ENCODE measurements around the gene RPL39L. TPM values are rescaled to one million over a fixed set of nuclear protein-coding genes. Genes with fewer than 3 reads are reported as not detected.
"Not testable (repeated sequence)": the region's sequence is repeated elsewhere in the genome, so short reads cannot be mapped to it uniquely, and the experiment has no call there.

The RPL39L gene
- total and polyA plus RNA-seq, 5 experiments from 2014 or later = 1.2 to 11.2 (median 3.8) TPM

GRCh38 chr3:187135172-187135690 is 4.1 kb downstream of the RPL39L start:
- H3K9me3 Mint-ChIP-seq = peaks cover 0 to 17% (median 5%) of the 10 kb centered on the region in 9 donors
- DNase-seq, H3K27ac Mint-ChIP-seq, ATAC-seq, H3K4me3 Mint-ChIP-seq, H3K27me3 Mint-ChIP-seq, POLR2A ChIA-PET: not testable (repeated sequence)
- H3K36me3 Mint-ChIP-seq = peaks cover 0 to 12% (median 4%) of the 10 kb centered on the region in 3 donors
- peaks cover 17 to 53% (median 27%) of the 10 kb centered on the region in 4 donors for H3K4me1 Mint-ChIP-seq

GRCh38 chr3:187133181-187133580 is 6.1 kb downstream of the RPL39L start:
- H3K27ac Mint-ChIP-seq = peak overlapping the region in 4 of 10 donors; percentile 11 to 64 (median 22)
- ATAC-seq, H3K4me3 Mint-ChIP-seq, DNase-seq, POLR2A ChIA-PET, H3K27me3 Mint-ChIP-seq: not testable (repeated sequence)
- peaks cover 0 to 19% (median 4%) of the 10 kb centered on the region in 9 donors for H3K9me3 Mint-ChIP-seq
- H3K4me1 Mint-ChIP-seq = peaks cover 14 to 44% (median 27%) of the 10 kb centered on the region in 4 donors
- peaks cover 0 to 17% (median 4%) of the 10 kb centered on the region in 3 donors for H3K36me3 Mint-ChIP-seq

DNA sequence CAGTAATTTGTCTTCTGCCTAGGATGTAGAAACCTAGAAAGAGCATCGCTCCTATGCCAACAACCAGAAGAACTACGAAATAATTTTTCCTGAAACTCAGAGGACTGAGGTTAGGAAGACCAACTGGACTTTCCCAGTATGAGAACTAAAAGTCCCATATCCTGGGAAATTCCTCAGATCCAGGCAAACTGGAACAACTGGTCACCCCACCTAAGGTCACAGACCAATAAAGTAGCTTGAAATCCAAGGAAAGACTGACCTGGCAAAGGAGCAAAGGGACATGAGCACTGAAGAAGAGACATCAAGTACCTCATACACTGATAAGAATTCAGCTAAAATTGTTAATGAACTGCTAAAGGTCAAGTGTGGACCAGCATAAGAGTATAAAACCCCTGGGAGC is 6.6 kb downstream of the RPL39L start:
- Mint-ChIP-seq H3K27ac (peak overlapping the region in 3 of 10 donors; percentile 15 to 64 (median 57)), H3K9me3 (peaks cover 0 to 19% (median 4%) of the 10 kb centered on the region in 9 donors), H3K36me3 (peaks cover 0 to 20% (median 4%) of the 10 kb centered on the region in 3 donors), H3K4me1 (peaks cover 14 to 43% (median 27%) of the 10 kb centered on the region in 4 donors), H3K27me3 (no peaks in the 10 kb centered on the region), H3K4me3 (no peak overlapping the region)
- POLR2A ChIA-PET = interaction anchor here (0.6 to 2.2 kb wide), 2 partner anchors 95 to 349 kb away, joined by 3 to 9 read pairs; partner anchors contain the start of gene EIF4A2
- ATAC-seq (no peak), DNase-seq (no peak)

GRCh38 chr3:187131981-187132380 is 7.3 kb downstream of the RPL39L start:
- POLR2A ChIA-PET = interaction anchor here (2.2 to 4.9 kb wide), 2 partner anchors 7 to 348 kb away, joined by 9 to 41 read pairs; partner anchors contain the start of genes EIF4A2 and RPL39L
- peak overlapping the region in 4 of 10 donors; percentile 35 to 97 (median 69) for H3K27ac Mint-ChIP-seq
- H3K4me1 Mint-ChIP-seq = peaks cover 14 to 43% (median 27%) of the 10 kb centered on the region in 4 donors
- peaks cover 0 to 19% (median 4%) of the 10 kb centered on the region in 9 donors for H3K9me3 Mint-ChIP-seq
- ATAC-seq (no peak), DNase-seq (no peak)
- no peak overlapping the region for H3K4me3 Mint-ChIP-seq
- H3K36me3 Mint-ChIP-seq = peaks cover 0 to 20% (median 4%) of the 10 kb centered on the region in 3 donors
- H3K27me3 Mint-ChIP-seq = no peaks in the 10 kb centered on the region

GRCh38 chr3:187130346-187131066 is 8.8 kb downstream of the RPL39L start:
- peak overlapping the region in 9 of 10 donors; percentile 51 to 79 (median 64) for H3K4me3 Mint-ChIP-seq
- peak; percentile 99 for ATAC-seq
- no peaks in the 10 kb centered on the region for H3K27me3 Mint-ChIP-seq
- DNase-seq = peak in 9 of 10 donors; percentile 31 to 81 (median 62)
- H3K27ac Mint-ChIP-seq = peak overlapping the region; percentile 92 to 99 (median 97)
- peaks cover 0 to 17% (median 9%) of the 10 kb centered on the region in 3 donors for H3K36me3 Mint-ChIP-seq
- POLR2A ChIA-PET = interaction anchor here (0.5 to 4.9 kb wide), 3 partner anchors 9 to 347 kb away, joined by 4 to 41 read pairs (median 9); partner anchors contain the start of genes EIF4A2 and RPL39L
- H3K4me1 Mint-ChIP-seq = peaks cover 13 to 44% (median 27%) of the 10 kb centered on the region in 4 donors
- peaks cover 0 to 16% (median 5%) of the 10 kb centered on the region in 9 donors for H3K9me3 Mint-ChIP-seq

GRCh38 chr3:187125319-187126031 is 13.8 kb downstream of the RPL39L start:
- POLR2A ChIA-PET = no interaction called here
- Mint-ChIP-seq H3K27me3 (no peaks in the 10 kb centered on the region), H3K9me3 (peaks cover 0 to 5% (median 2%) of the 10 kb centered on the region in 9 donors)

DNA sequence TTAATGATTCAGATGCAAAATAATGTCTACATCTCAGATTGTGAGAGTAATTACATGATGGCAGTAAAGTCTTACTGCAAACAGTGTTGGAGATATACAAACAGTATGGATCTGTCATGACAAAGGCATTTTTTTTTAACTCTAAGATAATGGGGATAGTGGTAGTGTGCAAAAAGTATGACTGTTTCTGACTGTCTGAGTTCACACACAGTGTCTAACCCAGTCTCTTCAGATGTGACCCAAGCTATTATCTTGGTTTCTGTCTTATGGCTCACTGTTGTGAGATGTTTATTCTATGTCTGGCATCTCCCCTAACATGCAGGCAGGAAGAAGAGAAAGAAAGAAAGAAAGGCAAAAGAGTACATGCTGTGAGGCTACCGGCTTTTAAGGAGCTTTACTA is 17.0 kb downstream of the RPL39L start:
- POLR2A ChIA-PET = interaction anchor here (0.5 kb wide), 1 partner anchor 56 kb away, joined by 6 read pairs; no protein-coding TSS in a partner anchor
- Mint-ChIP-seq H3K4me3 (no peak overlapping the region), H3K36me3 (peaks cover 0 to 5% (median 0%) of the 10 kb centered on the region in 3 donors), H3K9me3 (peaks cover 0 to 4% (median 0%) of the 10 kb centered on the region in 9 donors), H3K4me1 (peaks cover 0 to 7% (median 1%) of the 10 kb centered on the region in 4 donors), H3K27me3 (no peaks in the 10 kb centered on the region), H3K27ac (no peak overlapping the region)
- DNase-seq (no peak), ATAC-seq (no peak)

More at GRCh38 chr3:187125319-187126031, 13.8 kb downstream of the RPL39L start:
- peaks cover 0 to 10% (median 5%) of the 10 kb centered on the region in 3 donors for H3K36me3 Mint-ChIP-seq
- no peak overlapping the region for H3K4me3 Mint-ChIP-seq
- H3K4me1 Mint-ChIP-seq = peaks cover 5 to 19% (median 14%) of the 10 kb centered on the region in 4 donors
- no peak for DNase-seq
- peak overlapping the region in 3 of 10 donors; percentile 21 to 41 (median 27) for H3K27ac Mint-ChIP-seq
- ATAC-seq = no peak

- Mint-ChIP-seq H3K36me3 (no peaks in the 10 kb centered on the region), H3K27me3 (no peaks in the 10 kb centered on the region)
Observed at GRCh38 chr3:187120326-187120725, 19.0 kb downstream of the RPL39L start.

DNA sequence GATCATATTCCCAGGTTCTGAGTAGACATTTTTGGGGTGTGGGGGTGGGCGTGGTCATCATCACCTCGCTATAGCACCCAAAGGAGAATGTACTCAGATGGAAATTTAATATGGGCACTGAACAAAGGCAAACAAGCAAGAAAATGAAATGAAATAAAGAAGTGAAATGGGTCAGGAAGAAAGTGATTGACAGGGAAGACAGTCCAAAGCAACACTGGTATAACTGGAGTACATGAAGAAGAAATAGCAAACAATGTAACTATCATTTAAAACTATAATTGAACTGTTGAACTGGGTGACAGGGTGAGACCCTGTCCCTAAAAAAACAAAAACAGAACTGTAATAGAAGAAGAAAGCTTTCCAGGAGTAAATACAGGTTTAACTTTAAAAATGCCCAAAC is 24.8 kb downstream of the RPL39L start:
- H3K27me3 Mint-ChIP-seq = no peaks in the 10 kb centered on the region
- ATAC-seq = no peak
- H3K4me1 Mint-ChIP-seq = peaks cover 0 to 7% (median 6%) of the 10 kb centered on the region in 4 donors
- DNase-seq = no peak
- POLR2A ChIA-PET = interaction anchor here (3.2 kb wide), 1 partner anchor 50 kb away, joined by 26 read pairs; no protein-coding TSS in a partner anchor
- no peak overlapping the region for H3K4me3 Mint-ChIP-seq
- no peaks in the 10 kb centered on the region for H3K9me3 Mint-ChIP-seq
- no peak overlapping the region for H3K27ac Mint-ChIP-seq
- H3K36me3 Mint-ChIP-seq = no peaks in the 10 kb centered on the region

More at GRCh38 chr3:187120326-187120725, 19.0 kb downstream of the RPL39L start:
- no peaks in the 10 kb centered on the region for H3K9me3 Mint-ChIP-seq
- POLR2A ChIA-PET = interaction anchor here (1.2 kb wide), 1 partner anchor 9 kb away, joined by 3 read pairs; no protein-coding TSS in a partner anchor
- DNase-seq = no peak
- peaks cover 0 to 3% (median under 1%) of the 10 kb centered on the region in 4 donors for H3K4me1 Mint-ChIP-seq
- no peak overlapping the region for H3K4me3 Mint-ChIP-seq
- H3K27ac Mint-ChIP-seq = peak overlapping the region in 1 of 10 donors; percentile 6
- ATAC-seq = no peak

GRCh38 chr3:187112934-187113793 is 26.1 kb downstream of the RPL39L start:
- Mint-ChIP-seq H3K36me3 (no peaks in the 10 kb centered on the region), H3K9me3 (no peaks in the 10 kb centered on the region), H3K4me3 (no peak overlapping the region), H3K4me1 (peaks cover 0 to 7% (median 6%) of the 10 kb centered on the region in 4 donors), H3K27me3 (no peaks in the 10 kb centered on the region), H3K27ac (peak overlapping the region in 1 of 10 donors; percentile 42)
- POLR2A ChIA-PET = interaction anchor here (0.9 to 3.2 kb wide), 6 partner anchors 12 to 264 kb away, joined by 3 to 26 read pairs (median 4); partner anchors contain the start of gene RPL39L
- DNase-seq (peak in 4 of 10 donors; percentile 20 to 61 (median 54)), ATAC-seq (peak; percentile 39 to 54)

GRCh38 chr3:187110156-187110555 is 29.1 kb downstream of the RPL39L start:
- DNase-seq (no peak), ATAC-seq (no peak)
- Mint-ChIP-seq H3K36me3 (no peaks in the 10 kb centered on the region), H3K27ac (peak overlapping the region in 1 of 10 donors; percentile 15), H3K27me3 (no peaks in the 10 kb centered on the region), H3K9me3 (no peaks in the 10 kb centered on the region), H3K4me1 (peaks cover 2 to 7% (median 6%) of the 10 kb centered on the region in 4 donors), H3K4me3 (no peak overlapping the region)
- POLR2A ChIA-PET = no interaction called here
